Measurements from ENCODE around the gene PRDX2.
A peak's percentile ranks its signal among the peaks of the same experiment; 100 is the strongest.

The PRDX2 gene

GRCh38 chr19:12782424-12783290 is 18.9 kb downstream of the PRDX2 start:
- Histone ChIP-seq H2BK12ac (ENCODE audit: low read length) (peak overlapping the region; percentile 92), H4K12ac (ENCODE audit: low read depth, low read length) (peak overlapping the region; percentile 61), H3K23ac (ENCODE audit: low read length) (no peak overlapping the region), H3K4ac (ENCODE audit: low read depth, low read length) (peak overlapping the region; percentile 68), H3K79me1 (ENCODE audit: low read length) (peaks cover 60% of the 10 kb centered on the region), H3K9ac (ENCODE audit: low read length) (peak overlapping the region; percentile 15), H3K4me2 (ENCODE audit: low read length) (peak overlapping the region; percentile 75), H3K27me3 (ENCODE audit: insufficient read depth, low read length) (no peaks in the 10 kb centered on the region), H4K91ac (ENCODE audit: low read depth, low read length) (peak overlapping the region; percentile 100), H3K14ac (ENCODE audit: low read length) (peak overlapping the region; percentile 91), H3K4me1 (ENCODE audit: control insufficient read depth in 1 of 2, insufficient read depth in 2 of 2, low read length in 2 of 2) (peaks cover 47 to 55% of the 10 kb centered on the region in 2 experiments), H3K27ac (ENCODE audit: low read depth, low read length) (peak overlapping the region; percentile 96), H3K9me3 (ENCODE audit: insufficient read depth, low read depth, low read length) (no peaks in the 10 kb centered on the region), H3K4me3 (ENCODE audit: low read depth, low read length) (peak overlapping the region; percentile 70), H2BK5ac (ENCODE audit: low read depth, low read length, poor library complexity) (peak overlapping the region; percentile 90), H3K36me3 (ENCODE audit: control insufficient read depth in 1 of 2, insufficient read depth in 2 of 2, low read length in 2 of 2) (no peaks in the 10 kb centered on the region), H2AFZ (ENCODE audit: insufficient read depth, low read length, poor library complexity) (peak overlapping the region; percentile 80), H2AK5ac (ENCODE audit: low read length) (peak overlapping the region; percentile 51), H2BK120ac (ENCODE audit: insufficient read depth, low read length, poor library complexity) (peak overlapping the region; percentile 98), H4K8ac (ENCODE audit: low read depth, low read length) (peak overlapping the region; percentile 91), H3K79me2 (ENCODE audit: control insufficient read depth, insufficient read depth, low read length, poor library complexity) (peaks cover 13% of the 10 kb centered on the region), H3K18ac (ENCODE audit: low read length) (peak overlapping the region; percentile 93)
- no CpG with 5 or more reads among the region's 88 CpGs for WGBS (ENCODE audit: extremely low coverage, insufficient coverage, insufficient read length)
- peak in 1 of 2 donors; percentile 52 for DNase-seq

- H4K91ac ChIP-seq (ENCODE audit: low read depth, low read length) = peak overlapping the region; percentile 100
- peak overlapping the region; percentile 96 for H3K27ac ChIP-seq (ENCODE audit: low read depth, low read length)
- no CpG with 5 or more reads among the region's 12 CpGs for WGBS (ENCODE audit: extremely low coverage, insufficient coverage, insufficient read length)
- peak overlapping the region; percentile 64 for H2AFZ ChIP-seq (ENCODE audit: insufficient read depth, low read length, poor library complexity)
- no peaks in the 10 kb centered on the region for H3K36me3 ChIP-seq (ENCODE audit: control insufficient read depth in 1 of 2, insufficient read depth in 2 of 2, low read length in 2 of 2)
- no peak overlapping the region for H3K9ac ChIP-seq (ENCODE audit: low read length)
- H3K4me3 ChIP-seq (ENCODE audit: low read depth, low read length) = peak overlapping the region; percentile 70
- no peak for DNase-seq
- peak overlapping the region; percentile 56 for H3K4ac ChIP-seq (ENCODE audit: low read depth, low read length)
- no peaks in the 10 kb centered on the region for H3K9me3 ChIP-seq (ENCODE audit: insufficient read depth, low read depth, low read length)
- H2BK12ac ChIP-seq (ENCODE audit: low read length) = peak overlapping the region; percentile 92
- H3K14ac ChIP-seq (ENCODE audit: low read length) = peak overlapping the region; percentile 91
- H3K18ac ChIP-seq (ENCODE audit: low read length) = peak overlapping the region; percentile 93
- peak overlapping the region; percentile 75 for H3K4me2 ChIP-seq (ENCODE audit: low read length)
- peak overlapping the region; percentile 90 for H2BK5ac ChIP-seq (ENCODE audit: low read depth, low read length, poor library complexity)
- H3K79me1 ChIP-seq (ENCODE audit: low read length) = peaks cover 62% of the 10 kb centered on the region
- peak overlapping the region; percentile 44 for H2AK5ac ChIP-seq (ENCODE audit: low read length)
- peaks cover 13% of the 10 kb centered on the region for H3K79me2 ChIP-seq (ENCODE audit: control insufficient read depth, insufficient read depth, low read length, poor library complexity)
- peak overlapping the region; percentile 91 for H4K8ac ChIP-seq (ENCODE audit: low read depth, low read length)
- peaks cover 50 to 59% of the 10 kb centered on the region in 2 experiments for H3K4me1 ChIP-seq (ENCODE audit: control insufficient read depth in 1 of 2, insufficient read depth in 2 of 2, low read length in 2 of 2)
- no peaks in the 10 kb centered on the region for H3K27me3 ChIP-seq (ENCODE audit: insufficient read depth, low read length)
- H2BK120ac ChIP-seq (ENCODE audit: insufficient read depth, low read length, poor library complexity) = peak overlapping the region; percentile 98
- H4K12ac ChIP-seq (ENCODE audit: low read depth, low read length) = peak overlapping the region; percentile 25
- no peak overlapping the region for H3K23ac ChIP-seq (ENCODE audit: low read length)
These were observed 19.5 kb downstream of the PRDX2 start for GRCh38 chr19:12782174-12782423.

DNA sequence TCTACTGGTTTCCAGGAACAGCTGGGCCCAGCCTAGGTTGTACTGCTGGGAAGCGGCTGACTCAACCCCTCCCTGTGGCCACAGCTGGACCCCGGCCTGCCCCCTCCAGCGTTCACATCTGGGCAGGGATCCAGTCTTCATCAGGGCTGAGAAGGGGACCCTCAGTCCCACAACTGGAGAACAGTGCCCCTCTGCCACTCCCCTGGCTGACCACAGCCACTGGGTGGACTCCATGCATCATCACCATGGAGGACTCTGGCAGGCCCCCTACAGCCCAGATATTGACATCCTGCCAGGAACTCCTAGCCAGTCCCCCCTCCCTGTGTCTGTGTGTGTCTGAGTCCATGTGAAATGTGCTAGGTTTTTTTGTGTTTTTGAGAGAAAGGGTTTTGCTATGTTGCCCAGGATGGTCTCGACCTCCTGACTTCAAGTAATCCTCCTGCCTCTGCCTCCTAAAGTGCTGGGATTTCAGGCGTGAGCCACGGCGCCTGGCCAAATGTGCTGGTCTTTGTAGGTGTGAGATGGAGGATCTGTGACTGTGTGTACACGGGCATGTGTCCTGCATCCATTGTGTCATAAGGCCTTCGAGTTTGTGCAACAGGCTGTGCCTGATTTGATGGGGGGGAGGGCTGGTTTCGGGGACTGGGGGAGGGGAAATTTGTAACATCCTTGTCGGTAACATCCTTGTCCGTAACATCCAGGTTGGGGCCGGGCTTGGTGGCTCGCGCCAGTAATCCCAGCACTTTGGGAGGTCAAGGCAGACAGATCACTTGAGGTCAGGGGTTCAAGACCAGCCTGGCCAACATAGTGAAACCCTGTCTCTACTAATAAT is 22.2 kb downstream of the PRDX2 start:
- Histone ChIP-seq H4K12ac (ENCODE audit: low read depth, low read length) (peak overlapping the region; percentile 15), H3K9me3 (ENCODE audit: insufficient read depth, low read depth, low read length) (no peaks in the 10 kb centered on the region), H3K79me1 (ENCODE audit: low read length) (peaks cover 45% of the 10 kb centered on the region), H3K14ac (ENCODE audit: low read length) (peak overlapping the region; percentile 67), H3K36me3 (ENCODE audit: control insufficient read depth in 1 of 2, insufficient read depth in 2 of 2, low read length in 2 of 2) (peaks cover 0 to 2% of the 10 kb centered on the region in 2 experiments), H2AFZ (ENCODE audit: insufficient read depth, low read length, poor library complexity) (no peak overlapping the region), H3K23ac (ENCODE audit: low read length) (no peak overlapping the region), H2BK5ac (ENCODE audit: low read depth, low read length, poor library complexity) (peak overlapping the region; percentile 86), H3K4me1 (ENCODE audit: control insufficient read depth in 1 of 2, insufficient read depth in 2 of 2, low read length in 2 of 2) (peaks cover 34 to 41% of the 10 kb centered on the region in 2 experiments), H3K18ac (ENCODE audit: low read length) (peak overlapping the region; percentile 94), H4K91ac (ENCODE audit: low read depth, low read length) (peak overlapping the region; percentile 93), H2BK12ac (ENCODE audit: low read length) (peak overlapping the region; percentile 90), H3K79me2 (ENCODE audit: control insufficient read depth, insufficient read depth, low read length, poor library complexity) (peaks cover 15% of the 10 kb centered on the region), H2BK120ac (ENCODE audit: insufficient read depth, low read length, poor library complexity) (peak overlapping the region; percentile 69), H3K4me3 (ENCODE audit: low read depth, low read length) (no peak overlapping the region), H3K4me2 (ENCODE audit: low read length) (no peak overlapping the region), H3K27ac (ENCODE audit: low read depth, low read length) (peak overlapping the region; percentile 72), H4K8ac (ENCODE audit: low read depth, low read length) (peak overlapping the region; percentile 89), H2AK5ac (ENCODE audit: low read length) (peak overlapping the region; percentile 88), H3K9ac (ENCODE audit: low read length) (no peak overlapping the region), H3K27me3 (ENCODE audit: insufficient read depth, low read length) (no peaks in the 10 kb centered on the region), H3K4ac (ENCODE audit: low read depth, low read length) (peak overlapping the region; percentile 18)
- no peak for DNase-seq
- WGBS (ENCODE audit: extremely low coverage, insufficient coverage, insufficient read length) = no CpG with 5 or more reads among the region's 15 CpGs

- Histone ChIP-seq H3K14ac (ENCODE audit: low read length) (peak overlapping the region; percentile 73), H2BK120ac (ENCODE audit: insufficient read depth, low read length, poor library complexity) (peak overlapping the region; percentile 69), H3K23ac (ENCODE audit: low read length) (no peak overlapping the region), H3K4ac (ENCODE audit: low read depth, low read length) (peak overlapping the region; percentile 18), H4K8ac (ENCODE audit: low read depth, low read length) (peak overlapping the region; percentile 89), H2BK12ac (ENCODE audit: low read length) (peak overlapping the region; percentile 90), H3K36me3 (ENCODE audit: control insufficient read depth in 1 of 2, insufficient read depth in 2 of 2, low read length in 2 of 2) (peaks cover 0 to 4% of the 10 kb centered on the region in 2 experiments), H3K27ac (ENCODE audit: low read depth, low read length) (peak overlapping the region; percentile 72), H3K79me2 (ENCODE audit: control insufficient read depth, insufficient read depth, low read length, poor library complexity) (peaks cover 13% of the 10 kb centered on the region), H3K27me3 (ENCODE audit: insufficient read depth, low read length) (no peaks in the 10 kb centered on the region), H4K12ac (ENCODE audit: low read depth, low read length) (peak overlapping the region; percentile 15), H3K18ac (ENCODE audit: low read length) (peak overlapping the region; percentile 94), H4K91ac (ENCODE audit: low read depth, low read length) (peak overlapping the region; percentile 93), H3K4me1 (ENCODE audit: control insufficient read depth in 1 of 2, insufficient read depth in 2 of 2, low read length in 2 of 2) (peaks cover 33 to 37% of the 10 kb centered on the region in 2 experiments), H3K9ac (ENCODE audit: low read length) (no peak overlapping the region), H3K9me3 (ENCODE audit: insufficient read depth, low read depth, low read length) (no peaks in the 10 kb centered on the region), H3K4me2 (ENCODE audit: low read length) (peak overlapping the region; percentile 97), H2AK5ac (ENCODE audit: low read length) (peak overlapping the region; percentile 88), H2AFZ (ENCODE audit: insufficient read depth, low read length, poor library complexity) (no peak overlapping the region), H2BK5ac (ENCODE audit: low read depth, low read length, poor library complexity) (peak overlapping the region; percentile 86), H3K4me3 (ENCODE audit: low read depth, low read length) (no peak overlapping the region), H3K79me1 (ENCODE audit: low read length) (peaks cover 42% of the 10 kb centered on the region)
- DNase-seq = no peak
- WGBS (ENCODE audit: extremely low coverage, insufficient coverage, insufficient read length) = no CpG with 5 or more reads among the region's 6 CpGs
These were observed 22.8 kb downstream of the PRDX2 start for GRCh38 chr19:12778905-12779161.

All from trophoblast cell (in vitro differentiated cells and primary cell).